GM12873 (cell line): ENCODE results near the gene OPN1LW.

Experiments
- TF ChIP-seq, protein P1 (sequence below): IDR thresholded peaks from 2 replicates; pipeline ENCODE4 v1.5.1; 2012; ENCODE audit warnings: low read depth, mild to moderate bottlenecking, moderate library complexity, low read length, control low read depth; ENCODE audit not compliant: insufficient read depth; ENCODE audit errors: missing control alignments

OPN1LW gene

DNA sequence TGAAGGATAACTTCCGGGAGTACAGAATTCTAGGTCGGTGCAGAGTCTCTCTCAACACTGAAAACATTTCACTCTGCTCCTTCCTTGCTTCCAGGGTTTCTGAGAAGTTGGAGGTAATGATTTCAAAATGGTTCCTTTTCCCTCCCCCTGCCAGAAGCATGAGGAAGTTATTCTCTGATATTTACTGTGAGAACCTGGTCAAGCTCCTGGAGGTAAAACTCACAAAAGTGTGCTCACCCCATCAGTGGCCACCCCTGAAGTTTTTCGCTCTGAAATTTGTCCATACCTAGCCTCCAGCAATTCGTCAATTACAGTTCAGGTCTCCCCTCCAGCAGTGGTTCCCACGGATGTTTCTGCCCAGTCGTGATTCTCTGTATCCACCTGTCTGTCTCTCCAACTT, 30.3 kb upstream of the OPN1LW start:
- TF ChIP-seq, protein P1, sequence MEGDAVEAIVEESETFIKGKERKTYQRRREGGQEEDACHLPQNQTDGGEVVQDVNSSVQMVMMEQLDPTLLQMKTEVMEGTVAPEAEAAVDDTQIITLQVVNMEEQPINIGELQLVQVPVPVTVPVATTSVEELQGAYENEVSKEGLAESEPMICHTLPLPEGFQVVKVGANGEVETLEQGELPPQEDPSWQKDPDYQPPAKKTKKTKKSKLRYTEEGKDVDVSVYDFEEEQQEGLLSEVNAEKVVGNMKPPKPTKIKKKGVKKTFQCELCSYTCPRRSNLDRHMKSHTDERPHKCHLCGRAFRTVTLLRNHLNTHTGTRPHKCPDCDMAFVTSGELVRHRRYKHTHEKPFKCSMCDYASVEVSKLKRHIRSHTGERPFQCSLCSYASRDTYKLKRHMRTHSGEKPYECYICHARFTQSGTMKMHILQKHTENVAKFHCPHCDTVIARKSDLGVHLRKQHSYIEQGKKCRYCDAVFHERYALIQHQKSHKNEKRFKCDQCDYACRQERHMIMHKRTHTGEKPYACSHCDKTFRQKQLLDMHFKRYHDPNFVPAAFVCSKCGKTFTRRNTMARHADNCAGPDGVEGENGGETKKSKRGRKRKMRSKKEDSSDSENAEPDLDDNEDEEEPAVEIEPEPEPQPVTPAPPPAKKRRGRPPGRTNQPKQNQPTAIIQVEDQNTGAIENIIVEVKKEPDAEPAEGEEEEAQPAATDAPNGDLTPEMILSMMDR, result no peak

DNA sequence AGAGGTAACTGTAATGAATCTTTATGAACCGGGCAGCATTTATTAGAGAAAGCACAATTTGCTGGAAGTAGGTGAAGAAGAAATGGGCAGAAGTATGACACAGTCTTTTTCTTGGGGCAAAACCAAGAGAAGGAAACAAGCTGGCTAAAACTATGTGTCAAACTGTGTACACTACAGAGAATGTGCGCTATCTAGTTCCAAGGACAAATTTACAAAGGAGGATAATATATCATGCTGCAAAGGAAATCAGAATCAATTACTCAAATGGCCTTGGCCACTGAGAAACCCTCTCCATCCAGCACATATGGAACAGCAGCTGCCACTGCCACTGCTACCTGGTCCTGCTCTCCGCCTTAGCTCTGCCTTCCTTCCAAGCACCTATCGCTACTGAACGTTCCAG, 29.4 kb upstream of the OPN1LW start:
- TF ChIP-seq, protein P1, result no peak

DNA sequence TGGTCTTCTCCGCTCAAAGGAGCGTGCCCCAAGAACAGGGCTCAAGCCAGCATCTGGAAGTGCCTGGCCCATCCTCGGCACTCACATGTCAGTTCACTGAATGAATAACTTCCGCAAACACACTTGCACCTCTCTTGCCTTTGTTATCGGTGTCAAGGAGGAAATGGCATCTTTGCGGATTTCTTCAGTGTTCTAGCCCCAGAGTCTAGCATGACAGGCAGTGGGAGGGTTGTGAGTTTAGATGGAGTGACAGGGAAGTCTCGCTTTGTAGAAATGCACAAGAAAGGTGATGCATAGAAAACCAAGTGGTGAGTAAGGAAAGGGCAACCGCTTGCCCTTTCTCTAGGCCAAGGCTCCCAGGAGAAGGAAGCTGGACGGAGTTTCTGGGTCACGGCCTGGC, 29.0 kb upstream of the OPN1LW start:
- TF ChIP-seq, protein P1, result no peak

DNA sequence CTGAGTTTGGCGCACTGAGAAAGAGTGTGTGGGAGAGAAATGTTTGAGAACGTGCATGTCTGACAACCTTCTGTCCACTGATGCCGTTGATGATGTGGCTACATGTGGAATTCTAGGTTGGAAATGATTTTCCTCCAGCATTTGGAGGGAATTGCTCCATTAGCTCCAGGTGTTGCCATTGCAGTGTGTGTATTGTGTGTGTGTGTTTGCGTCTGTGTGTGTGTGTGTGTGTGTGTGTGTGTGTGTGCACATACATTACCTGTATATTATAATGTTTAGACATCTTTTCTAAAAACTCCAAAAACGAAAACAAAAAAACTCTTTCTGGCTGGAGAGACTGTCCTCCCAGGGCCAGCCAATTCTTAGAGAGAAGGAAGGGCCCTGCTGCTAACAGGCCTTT, 28.3 kb upstream of the OPN1LW start:
- TF ChIP-seq, protein P1, result no peak

DNA sequence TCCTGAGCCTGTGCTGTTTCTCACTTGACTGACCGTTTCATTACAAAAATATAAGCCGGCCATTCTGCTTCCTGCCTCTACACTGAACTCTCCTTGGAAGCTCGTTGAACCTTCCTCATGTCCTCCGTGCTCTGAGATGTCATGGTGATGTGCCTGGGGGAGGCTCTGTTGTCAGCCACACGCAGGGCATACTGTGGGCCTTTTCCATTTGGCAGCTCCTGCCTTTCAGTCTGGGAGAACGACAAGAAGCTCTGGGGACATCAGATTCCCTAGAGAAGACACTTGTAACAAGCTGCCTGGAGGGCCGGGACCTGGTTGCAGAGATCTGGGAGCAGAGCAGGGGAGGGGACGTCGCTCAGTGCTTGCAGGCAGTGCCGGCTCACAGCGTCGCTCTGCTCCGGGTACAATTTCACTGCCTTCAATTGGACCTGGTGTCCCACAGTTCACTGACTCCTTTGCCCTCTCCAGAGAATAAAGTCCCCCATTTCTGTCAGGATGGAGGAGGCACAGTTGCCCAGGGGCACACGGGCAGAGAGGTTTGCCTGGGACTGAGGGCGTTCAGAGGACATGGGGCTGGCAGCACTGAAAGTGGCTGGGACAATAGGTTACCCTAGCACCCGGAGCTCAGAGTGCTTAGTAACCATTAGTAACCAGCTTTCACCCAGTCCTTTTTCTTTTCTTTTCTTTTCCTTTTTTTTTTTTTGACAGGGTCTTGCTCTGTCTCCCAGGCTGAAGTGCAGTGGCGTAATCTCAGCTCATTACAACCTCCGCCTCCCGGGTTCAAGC, 27.4 kb upstream of the OPN1LW start:
- TF ChIP-seq, protein P1, result no peak

DNA sequence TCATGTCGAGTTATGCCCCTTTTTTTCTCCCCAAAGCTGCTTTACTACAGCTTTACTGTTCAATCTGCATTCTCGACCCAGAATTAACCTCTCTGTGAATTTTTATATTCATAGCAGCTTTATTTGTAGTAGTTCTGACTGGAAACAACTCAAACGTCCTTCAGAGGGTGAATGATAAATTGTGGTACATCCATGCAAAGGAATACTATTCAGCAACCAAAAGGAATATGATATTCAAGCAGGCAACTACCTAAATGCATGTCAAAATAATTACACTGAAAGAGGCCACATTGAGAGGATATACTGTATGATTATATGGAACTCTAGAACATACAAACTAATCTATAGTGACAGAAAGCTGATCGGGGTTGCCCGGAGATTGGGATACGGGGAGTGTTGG, 26.5 kb upstream of the OPN1LW start:
- TF ChIP-seq, protein P1, result no peak

DNA sequence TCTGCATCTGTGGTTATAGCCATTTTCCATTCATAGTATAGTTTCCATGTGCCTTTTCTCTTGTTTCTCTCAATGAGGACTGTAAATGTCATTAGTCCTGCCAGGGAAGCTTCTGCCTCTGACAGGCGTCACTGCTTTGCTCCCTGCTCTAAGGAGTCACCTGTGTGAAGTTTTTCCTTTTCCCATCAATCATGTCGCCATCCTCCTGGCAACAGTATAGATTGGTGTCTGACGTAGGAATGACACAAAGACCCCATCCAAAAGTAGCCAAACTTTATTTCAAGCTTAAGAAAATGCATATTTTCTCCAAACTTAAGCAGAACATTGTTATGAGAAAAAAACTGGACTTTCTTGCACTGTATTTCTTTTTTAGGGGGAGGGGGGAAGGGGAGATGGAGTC, 23.5 kb upstream of the OPN1LW start:
- TF ChIP-seq, protein P1, result no peak
